ENCODE measurements around the gene MYLK. TPM values are rescaled to one million over a fixed set of nuclear protein-coding genes. Genes with fewer than 3 reads are reported as not detected.

The MYLK gene
- total and polyA plus RNA-seq, 2 donors (not counting 1 experiment from before 2014, with no cell fraction given): 0.51 TPM; not detected in 1

- ChIA-PET POLR2A (no interaction called here), CTCF (interaction anchor here (1.0 kb wide), 1 partner anchor 99 kb away, joined by 3 read pairs; no protein-coding TSS in a partner anchor)
- no peak overlapping the region for H3K4me3 Mint-ChIP-seq
- no peaks in the 10 kb centered on the region for H4K20me1 ChIP-seq (ENCODE audit: control insufficient read depth, insufficient read depth, low read length, poor library complexity, severe bottlenecking)
- H3K4me3 ChIP-seq (ENCODE audit: control extremely low read depth in 1 of 5, extremely low read depth in 1 of 5, insufficient read depth in 1 of 5, low read depth in 2 of 5, low read length in 4 of 5): no peak overlapping the region
- H3K9me3 Mint-ChIP-seq (ENCODE audit: insufficient read depth): no peaks in the 10 kb centered on the region
- no peak overlapping the region for H3K27ac Mint-ChIP-seq
- no CpG with 5 or more reads among the region's 1 CpG for WGBS (ENCODE audit: insufficient coverage)
- no peaks in the 10 kb centered on the region for H3K27me3 ChIP-seq (replicated peaks in 1 of 4; ENCODE audit: control extremely low read depth in 1 of 4, control insufficient read depth in 3 of 4, insufficient read depth in 4 of 4, low read length in 3 of 4)
- H3K9ac ChIP-seq (ENCODE audit: low read length): no peak overlapping the region
- H3K4me2 ChIP-seq (replicated peaks; ENCODE audit: low read depth, low read length, poor library complexity, severe bottlenecking): no peak overlapping the region
- DNase-seq (no peak), ATAC-seq (ENCODE audit: low read depth) (no peak)
- H3K27ac ChIP-seq (ENCODE audit: low read length in 2 of 2): no peak overlapping the region
- H3K4me1 ChIP-seq (ENCODE audit: control insufficient read depth in 2 of 2, insufficient read depth in 2 of 2, low read length in 2 of 2): peaks cover 1 to 2% of the 10 kb centered on the region in 2 donors
- intact Hi-C loops (cut with micrococcal nuclease): no loop called here
- H3K36me3 ChIP-seq (replicated peaks in 1 of 2; ENCODE audit: control extremely low read depth in 1 of 2, control insufficient read depth in 1 of 2, extremely low read depth in 1 of 2, insufficient read depth in 2 of 2, low read length in 1 of 2): no peaks in the 10 kb centered on the region
- H3K79me2 ChIP-seq (ENCODE audit: control insufficient read depth, insufficient read depth, low read length): no peaks in the 10 kb centered on the region
- peaks cover 0 to 5% (median 0%) of the 10 kb centered on the region in 3 donors for H3K9me3 ChIP-seq (ENCODE audit: control extremely low read depth in 1 of 3, control insufficient read depth in 2 of 3, insufficient read depth in 1 of 3, low read length in 2 of 3)
- peaks cover 4% of the 10 kb centered on the region for H3K4me1 Mint-ChIP-seq
- no peaks in the 10 kb centered on the region for H3K27me3 Mint-ChIP-seq
- TF ChIP-seq EZH2 (IDR thresholded peaks at IDR 0.05; ENCODE audit: borderline replicate concordance, insufficient read depth, low read depth, low read length, poor library complexity, severe bottlenecking): no peak
- TF ChIP-seq CTCF (IDR thresholded peaks at IDR 0.05): no peak
- H2AFZ ChIP-seq (ENCODE audit: insufficient read depth, low read depth, low read length, poor library complexity, severe bottlenecking): no peak overlapping the region
These were observed 259.8 kb downstream of the MYLK start for GRCh38 chr3:123624302-123624701.

GRCh38 chr3:123623346-123623880, 260.7 kb downstream of the MYLK start:
- Histone ChIP-seq H3K27me3 (replicated peaks in 1 of 4; ENCODE audit: control extremely low read depth in 1 of 4, control insufficient read depth in 3 of 4, insufficient read depth in 4 of 4, low read length in 3 of 4) (no peaks in the 10 kb centered on the region), H3K4me1 (ENCODE audit: control insufficient read depth in 2 of 2, insufficient read depth in 2 of 2, low read length in 2 of 2) (peaks cover 10 to 11% of the 10 kb centered on the region in 2 donors), H3K4me3 (ENCODE audit: control extremely low read depth in 1 of 5, extremely low read depth in 1 of 5, insufficient read depth in 1 of 5, low read depth in 2 of 5, low read length in 4 of 5) (no peak overlapping the region), H3K79me2 (ENCODE audit: control insufficient read depth, insufficient read depth, low read length) (no peaks in the 10 kb centered on the region), H3K27ac (ENCODE audit: low read length in 2 of 2) (no peak overlapping the region), H3K9me3 (ENCODE audit: control extremely low read depth in 1 of 3, control insufficient read depth in 2 of 3, insufficient read depth in 1 of 3, low read length in 2 of 3) (peaks cover 0 to 5% (median 0%) of the 10 kb centered on the region in 3 donors), H3K9ac (ENCODE audit: low read length) (no peak overlapping the region), H4K20me1 (ENCODE audit: control insufficient read depth, insufficient read depth, low read length, poor library complexity, severe bottlenecking) (no peaks in the 10 kb centered on the region), H3K4me2 (replicated peaks; ENCODE audit: low read depth, low read length, poor library complexity, severe bottlenecking) (no peak overlapping the region), H3K36me3 (replicated peaks in 1 of 2; ENCODE audit: control extremely low read depth in 1 of 2, control insufficient read depth in 1 of 2, extremely low read depth in 1 of 2, insufficient read depth in 2 of 2, low read length in 1 of 2) (no peaks in the 10 kb centered on the region), H2AFZ (ENCODE audit: insufficient read depth, low read depth, low read length, poor library complexity, severe bottlenecking) (no peak overlapping the region)
- no peak for DNase-seq
- ChIA-PET POLR2A (no interaction called here), CTCF (interaction anchor here (1.0 kb wide), 1 partner anchor 100 kb away, joined by 3 read pairs; no protein-coding TSS in a partner anchor)
- no peaks in the 10 kb centered on the region for H3K9me3 Mint-ChIP-seq (ENCODE audit: insufficient read depth)
- intact Hi-C loops (cut with micrococcal nuclease): no loop called here
- ATAC-seq (ENCODE audit: low read depth): no peak
- peaks cover 13% of the 10 kb centered on the region for H3K4me1 Mint-ChIP-seq
- no peak overlapping the region for H3K27ac Mint-ChIP-seq
- 86% methylated on average over 2 of the region's 5 CpGs for WGBS (ENCODE audit: insufficient coverage)
- H3K4me3 Mint-ChIP-seq: no peak overlapping the region
- no peaks in the 10 kb centered on the region for H3K27me3 Mint-ChIP-seq
- TF ChIP-seq EZH2 (IDR thresholded peaks at IDR 0.05; ENCODE audit: borderline replicate concordance, insufficient read depth, low read depth, low read length, poor library complexity, severe bottlenecking) (no peak), CTCF (IDR thresholded peaks at IDR 0.05) (no peak)

Data from B cell (primary cell).